Measurements from ENCODE around the gene SNAP29. TPM values are rescaled to one million over a fixed set of nuclear protein-coding genes. Genes with fewer than 3 reads are reported as not detected.
"Not testable (repeated sequence)": the region's sequence is repeated elsewhere in the genome, so short reads cannot be mapped to it uniquely, and the experiment has no call there.

SNAP29 gene
- total RNA-seq, 1 donor from 2014 or later: 16.0 TPM

DNA sequence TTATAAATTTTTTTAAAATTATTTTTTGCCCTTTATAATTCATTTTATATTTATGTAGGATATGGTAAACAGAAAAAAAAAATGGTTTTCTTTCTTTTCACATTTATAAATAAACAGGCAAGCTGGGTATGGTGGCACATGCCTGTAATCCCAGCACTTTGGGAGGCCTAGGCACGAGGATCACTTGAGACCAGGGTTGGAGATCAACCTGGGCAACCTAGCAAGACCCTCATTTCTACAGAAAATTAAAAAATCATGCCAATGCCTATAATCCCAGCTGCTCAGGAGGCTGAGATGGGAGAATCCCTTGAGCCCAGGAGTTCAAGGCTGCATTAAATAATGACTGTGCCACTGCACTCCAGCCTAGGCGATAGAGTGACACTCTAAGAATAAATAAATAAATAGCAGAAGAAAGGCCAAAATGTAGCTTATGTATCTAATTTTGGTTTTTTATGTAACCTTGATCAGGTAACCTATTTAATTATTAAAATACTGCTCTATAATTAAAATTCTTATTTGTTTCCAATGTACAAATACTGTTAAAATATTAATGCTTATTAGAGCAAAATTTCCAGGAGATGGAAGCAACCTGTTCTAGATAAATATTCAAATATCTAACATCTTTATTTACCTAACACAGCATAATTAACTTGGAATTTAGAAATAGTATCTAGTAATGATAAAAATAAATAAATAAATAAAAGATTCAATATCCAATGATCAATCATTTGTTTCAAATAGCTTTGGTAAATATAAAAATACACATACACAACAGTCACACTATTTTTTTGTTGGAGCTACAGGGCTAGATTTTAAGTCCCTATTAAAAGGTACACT lies 21.6 kb upstream of the SNAP29 start:
- TF ChIP-seq, protein P1, sequence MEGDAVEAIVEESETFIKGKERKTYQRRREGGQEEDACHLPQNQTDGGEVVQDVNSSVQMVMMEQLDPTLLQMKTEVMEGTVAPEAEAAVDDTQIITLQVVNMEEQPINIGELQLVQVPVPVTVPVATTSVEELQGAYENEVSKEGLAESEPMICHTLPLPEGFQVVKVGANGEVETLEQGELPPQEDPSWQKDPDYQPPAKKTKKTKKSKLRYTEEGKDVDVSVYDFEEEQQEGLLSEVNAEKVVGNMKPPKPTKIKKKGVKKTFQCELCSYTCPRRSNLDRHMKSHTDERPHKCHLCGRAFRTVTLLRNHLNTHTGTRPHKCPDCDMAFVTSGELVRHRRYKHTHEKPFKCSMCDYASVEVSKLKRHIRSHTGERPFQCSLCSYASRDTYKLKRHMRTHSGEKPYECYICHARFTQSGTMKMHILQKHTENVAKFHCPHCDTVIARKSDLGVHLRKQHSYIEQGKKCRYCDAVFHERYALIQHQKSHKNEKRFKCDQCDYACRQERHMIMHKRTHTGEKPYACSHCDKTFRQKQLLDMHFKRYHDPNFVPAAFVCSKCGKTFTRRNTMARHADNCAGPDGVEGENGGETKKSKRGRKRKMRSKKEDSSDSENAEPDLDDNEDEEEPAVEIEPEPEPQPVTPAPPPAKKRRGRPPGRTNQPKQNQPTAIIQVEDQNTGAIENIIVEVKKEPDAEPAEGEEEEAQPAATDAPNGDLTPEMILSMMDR (conservative IDR thresholded peaks at IDR 0.05; ENCODE audit: low read depth, low read length): no peak
- H3K4me3 ChIP-seq (ENCODE audit: low read depth, low read length): no peak overlapping the region
- no peak for DNase-seq (ENCODE audit: low read depth)

DNA sequence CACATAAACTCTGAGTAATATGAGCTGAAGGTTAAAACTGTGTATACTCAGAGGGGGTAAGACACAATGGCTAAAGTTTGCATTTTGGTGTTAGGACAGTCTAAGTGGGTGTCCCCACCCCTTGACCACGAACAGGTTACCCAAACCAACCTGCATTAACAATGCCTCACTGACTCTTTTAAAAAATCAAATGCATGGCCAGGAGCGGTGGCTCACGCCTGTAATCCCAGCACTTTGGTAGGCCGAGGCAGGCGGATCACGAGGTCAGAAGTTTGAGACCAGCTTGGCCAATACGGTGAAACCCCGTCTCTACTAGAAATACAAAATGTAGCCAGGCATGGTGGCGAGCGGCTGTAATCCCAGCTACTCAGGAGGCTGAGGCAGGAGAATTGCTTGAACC lies 19.5 kb upstream of the SNAP29 start:
- not testable (repeated sequence) for DNase-seq (ENCODE audit: low read depth); H3K4me3 ChIP-seq (ENCODE audit: low read depth, low read length)

DNA sequence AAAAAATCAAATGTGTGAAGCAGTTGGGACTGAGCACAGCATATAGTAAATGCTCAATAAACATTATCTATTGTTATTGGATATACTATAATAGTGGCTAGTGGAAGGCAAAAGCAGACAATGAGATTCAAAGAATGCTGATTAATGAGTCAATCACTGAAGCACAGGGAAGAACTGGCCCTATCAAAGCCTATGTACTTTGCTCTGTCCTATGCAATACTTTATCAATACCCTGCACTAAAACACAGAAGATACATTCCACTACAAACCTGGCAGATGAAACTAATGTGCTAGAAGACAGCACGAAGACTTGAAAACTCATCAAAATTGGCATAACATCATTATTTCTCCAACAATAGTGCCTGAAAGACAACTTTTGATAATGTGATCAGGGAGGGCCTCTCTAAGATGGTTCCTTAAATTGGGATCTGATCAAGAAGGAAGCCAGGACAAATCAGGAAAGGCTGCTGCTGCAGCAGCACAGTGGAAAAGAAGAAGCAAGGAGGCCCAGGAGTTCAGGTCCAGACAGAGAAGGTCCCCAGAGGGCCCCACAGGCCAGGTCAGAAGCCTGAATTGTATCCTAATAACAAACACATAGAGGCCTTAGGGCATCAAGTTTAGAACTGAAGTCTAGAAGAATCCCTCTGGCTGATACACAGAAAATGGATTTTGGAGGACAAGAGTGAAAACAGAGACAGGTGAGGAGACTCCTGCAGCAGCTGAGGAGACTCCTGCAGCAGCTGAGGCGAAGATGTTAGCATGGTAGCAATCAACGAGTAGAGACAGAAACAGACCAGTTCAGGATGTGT lies 18.8 kb upstream of the SNAP29 start:
- no peak overlapping the region for H3K4me3 ChIP-seq (ENCODE audit: low read depth, low read length)
- TF ChIP-seq, protein P1 (conservative IDR thresholded peaks at IDR 0.05; ENCODE audit: low read depth, low read length): no peak
- DNase-seq (ENCODE audit: low read depth): no peak

DNA sequence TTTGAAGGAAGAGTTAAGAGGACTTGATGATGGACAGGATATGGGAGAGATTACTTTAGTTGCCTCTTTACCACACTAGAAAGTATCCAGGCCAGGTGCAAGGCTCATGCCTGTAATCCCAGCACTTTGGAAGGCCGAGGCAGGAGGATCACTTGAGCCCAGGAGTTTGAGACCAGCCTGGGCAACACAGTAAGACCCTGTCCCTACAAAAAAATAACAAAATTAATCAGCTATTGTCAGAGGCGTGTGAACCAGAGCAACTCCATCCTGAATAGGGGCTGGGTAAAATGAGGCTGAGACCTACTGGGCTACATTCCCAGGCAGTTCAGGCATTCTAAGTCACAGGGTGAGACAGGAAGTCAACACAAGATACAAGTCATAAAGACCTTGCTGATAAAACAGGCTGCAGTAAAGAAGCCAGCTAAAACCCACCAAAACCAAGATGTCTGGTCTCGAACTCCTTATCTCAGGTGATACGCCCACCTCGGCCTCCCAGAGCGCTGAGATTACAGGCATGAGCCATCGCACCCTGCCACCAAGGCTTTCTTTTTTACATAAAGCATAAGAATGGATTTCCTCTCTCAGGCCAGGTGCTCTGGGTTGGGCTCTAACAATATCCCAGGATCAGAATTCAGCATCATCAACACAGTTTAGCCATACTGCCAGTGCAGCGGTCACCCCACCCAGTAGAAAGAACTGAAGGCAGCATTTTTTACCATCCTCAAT lies 18.0 kb upstream of the SNAP29 start:
- DNase-seq (ENCODE audit: low read depth): no peak
- TF ChIP-seq, protein P1 (conservative IDR thresholded peaks at IDR 0.05; ENCODE audit: low read depth, low read length): no peak
- H3K4me3 ChIP-seq (ENCODE audit: low read depth, low read length): no peak overlapping the region

DNA sequence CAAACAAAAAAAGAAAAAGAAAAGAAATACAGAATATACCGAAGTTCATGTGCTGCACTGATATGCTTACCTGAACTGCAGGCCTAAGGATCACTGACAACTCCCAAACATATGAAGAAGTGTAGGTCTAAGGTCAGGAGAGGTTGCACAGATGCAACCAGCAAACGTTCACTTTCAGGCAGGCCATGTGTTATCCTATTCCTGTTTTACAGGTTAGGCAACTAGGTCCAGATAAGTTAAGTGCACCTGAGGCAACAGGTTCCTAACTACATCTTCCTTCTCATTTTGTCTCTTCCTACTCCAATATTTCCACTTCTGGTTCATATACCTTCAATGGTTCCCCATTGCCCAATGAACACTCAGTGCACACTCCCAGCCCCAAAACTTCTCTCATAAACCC lies 15.3 kb upstream of the SNAP29 start:
- no peak for DNase-seq (ENCODE audit: low read depth)
- no peak overlapping the region for H3K4me3 ChIP-seq (ENCODE audit: low read depth, low read length)
- TF ChIP-seq, protein P1 (conservative IDR thresholded peaks at IDR 0.05; ENCODE audit: low read depth, low read length): no peak

DNA sequence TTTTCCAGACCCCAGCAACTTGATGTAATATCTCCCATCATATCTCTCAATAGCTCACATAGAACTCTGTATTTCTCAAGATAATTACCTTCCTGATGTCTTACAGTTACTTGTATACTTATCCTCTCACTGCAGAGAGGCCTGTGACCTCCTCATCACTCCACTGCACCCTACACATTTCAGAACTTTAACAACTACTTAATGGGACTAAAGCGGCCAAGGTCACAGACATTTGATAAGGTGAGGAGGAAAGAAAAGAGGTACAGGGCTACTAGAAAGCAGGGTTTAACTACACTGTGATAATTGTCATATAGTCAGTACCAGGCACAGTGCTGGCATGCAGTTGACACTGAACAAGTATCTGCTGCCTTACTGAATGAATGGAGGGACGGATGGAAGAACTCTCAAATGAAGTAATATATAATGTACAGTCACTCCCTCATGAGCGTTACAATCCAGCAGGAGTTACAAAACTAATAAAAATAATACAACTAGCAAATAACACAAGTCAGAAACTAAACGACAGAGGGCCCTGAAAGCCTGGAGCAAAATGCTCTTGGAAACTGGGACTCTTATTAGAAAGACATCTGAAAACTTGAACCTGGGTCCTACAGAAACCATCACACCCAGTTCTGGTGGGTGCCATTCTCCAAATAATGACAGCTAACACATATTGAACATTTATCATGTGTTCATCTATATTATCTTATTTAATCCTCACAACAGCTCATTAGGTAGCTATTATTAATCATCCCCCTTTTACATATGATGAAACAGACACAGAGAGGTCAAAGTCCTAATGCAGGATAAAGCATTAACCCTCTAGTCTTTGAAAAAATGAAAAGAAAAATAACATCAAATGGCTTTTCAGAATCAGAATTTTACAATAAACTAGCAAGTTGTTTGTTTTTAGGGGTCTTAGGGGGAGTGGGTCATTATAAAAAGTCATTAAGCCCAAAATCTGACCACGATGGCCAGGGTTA lies 14.5 kb upstream of the SNAP29 start:
- TF ChIP-seq, protein P1 (conservative IDR thresholded peaks at IDR 0.05; ENCODE audit: low read depth, low read length): no peak
- no peak overlapping the region for H3K4me3 ChIP-seq (ENCODE audit: low read depth, low read length)
- no peak for DNase-seq (ENCODE audit: low read depth)
